Endothelial cell of umbilical vein (primary cell): ENCODE results near the gene JAZF1.

Source experiments
- CTCF ChIP-seq, 2 donors: IDR thresholded peaks; 1 replicate in 1 of 2; 2 replicates in 1 of 2; pipeline ENCODE4 v1.5.1; 2011; ENCODE audit warnings: low read length in 2 of 2, mild to moderate bottlenecking in 2 of 2, moderate library complexity in 2 of 2, control low read depth in 1 of 2, inconsistent platforms in 1 of 2, low read depth in 1 of 2; ENCODE audit not compliant: insufficient read depth in 1 of 2; ENCODE audit errors: extremely low read depth in 1 of 2
- EZH2 ChIP-seq: IDR thresholded peaks from 2 replicates; pipeline ENCODE4 v1.6.1; 2012; ENCODE audit warnings: borderline replicate concordance, low read depth, mild to moderate bottlenecking, moderate library complexity, low read length, inconsistent platforms; ENCODE audit not compliant: severe bottlenecking
- FOS ChIP-seq: IDR thresholded peaks from 2 replicates; pipeline ENCODE4 v1.6.1; 2011; ENCODE audit warnings: mild to moderate bottlenecking, low read length, moderate library complexity, borderline replicate concordance; ENCODE audit not compliant: insufficient read depth
- GATA2 ChIP-seq: IDR thresholded peaks from 2 replicates; pipeline ENCODE4 v1.7.0; 2011; ENCODE audit warnings: low read depth, mild to moderate bottlenecking, moderate library complexity, mixed read lengths, low read length; ENCODE audit not compliant: insufficient read length, insufficient read depth
- JUN ChIP-seq: IDR thresholded peaks from 2 replicates; pipeline ENCODE4 v1.6.1; 2011; ENCODE audit warnings: borderline replicate concordance, low read depth; ENCODE audit not compliant: insufficient read length, insufficient read depth
- MAX ChIP-seq: IDR thresholded peaks from 2 replicates; pipeline ENCODE4 v1.6.1; 2011; ENCODE audit not compliant: insufficient read depth, insufficient read length
- MYC ChIP-seq: IDR thresholded peaks from one replicate; pipeline ENCODE4 v1.6.1; 2011; ENCODE audit warnings: mild to moderate bottlenecking, low read depth, low read length
- POLR2A ChIP-seq: IDR thresholded peaks from 2 replicates; pipeline ENCODE4 v1.6.1; 2012; ENCODE audit warnings: low read depth, mild to moderate bottlenecking, control low read depth, low read length
- POLR2AphosphoS5 ChIP-seq: IDR thresholded peaks from 2 replicates; pipeline ENCODE4 v1.6.1; 2012; ENCODE audit warnings: low read depth, mild to moderate bottlenecking, control low read depth, low read length, moderate library complexity; ENCODE audit not compliant: insufficient read depth

GRCh38 chr7:28182071-28182471 is 1.5 kb upstream of the JAZF1 start:
- TF ChIP-seq EZH2 (no peak), GATA2 (no peak), CTCF (IDR thresholded peaks at IDR 0.05; ENCODE audit: extremely low read depth in 1 of 2, insufficient read depth in 1 of 2, low read depth in 1 of 2, low read length in 2 of 2) (no peak), POLR2AphosphoS5 (no peak), POLR2A (no peak), FOS (no peak), JUN (no peak), MYC (no peak), MAX (no peak)
